SK-N-SH (cell line): ENCODE results near the gene RNF217. TPM values are rescaled to one million over a fixed set of nuclear protein-coding genes. Genes with fewer than 3 reads are reported as not detected.

ENCODE experiments used
- CTCF ChIA-PET: fragments of 300-600, 350-600 bp; formaldehyde crosslinking; extraction: SDS; loops from one replicate; lab custom pipeline; 2021; lab: Yijun Ruan, JAX
- POLR2A ChIA-PET: fragments of 350-600 bp; sonication (Branson Sonifier 250); formaldehyde crosslinking; extraction: SDS; loops from one replicate; lab custom pipeline; 2020; ENCODE audit warnings: antibody characterized with exemption, inconsistent platforms; lab: Yijun Ruan, JAX
- DNase-seq: peaks from one replicate; pipeline ENCODE4 v3.0.0; 2012
- H2AFZ ChIP-seq: fragments of 200-600 bp; sonication (generic); 2 replicates; pipeline ENCODE4 v1.8.1; 2016; ENCODE audit warnings: antibody characterized with exemption, mild to moderate bottlenecking, low read depth
- H3F3A ChIP-seq: fragments of 200-600 bp; sonication (generic); replicated peaks from 2 replicates; pipeline ENCODE3; 2016; ENCODE audit warnings: antibody characterized with exemption, mild to moderate bottlenecking; ENCODE audit not compliant: insufficient read depth
- H3K27ac ChIP-seq, 2 experiments: fragments of 200-500 bp in 1 of 2; fragments of 200-600 bp in 1 of 2; sonication (Bioruptor generic) in 1 of 2; sonication (generic), shearing (Covaris generic) in 1 of 2; 2 replicates each; pipeline versions ENCODE4 v1.5.1 to v1.6.1; 2014 to 2016; ENCODE audit warnings: low read depth in 2 of 2, inconsistent platforms in 1 of 2, low read length in 1 of 2, mild to moderate bottlenecking in 1 of 2, mixed read lengths in 1 of 2
- H3K27me3 ChIP-seq: fragments of 200-600 bp; sonication (generic), shearing (Covaris generic); 2 replicates; pipeline ENCODE4 v1.6.1; 2016; ENCODE audit warnings: mixed run types; ENCODE audit not compliant: insufficient read depth
- H3K36me3 ChIP-seq, 2 experiments: fragments of 200-500 bp in 1 of 2; fragments of 200-600 bp in 1 of 2; sonication (Bioruptor generic) in 1 of 2; sonication (generic) in 1 of 2; replicated peaks in 1 of 2; 2 replicates each; pipeline versions ENCODE3 to v1.5.1; 2014 to 2016; ENCODE audit warnings: low read length in 1 of 2, mild to moderate bottlenecking in 1 of 2; ENCODE audit not compliant: insufficient read depth in 2 of 2, control insufficient read depth in 1 of 2
- H3K4me1 ChIP-seq, 2 experiments: fragments of 200-500 bp in 1 of 2; fragments of 200-600 bp in 1 of 2; sonication (Bioruptor generic) in 1 of 2; sonication (generic), shearing (Covaris generic) in 1 of 2; 2 replicates each; pipeline versions ENCODE4 v1.5.1 to v1.6.1; 2014 to 2016; ENCODE audit warnings: low read depth in 1 of 2, low read length in 1 of 2, mixed run types in 1 of 2; ENCODE audit not compliant: insufficient read depth in 2 of 2, control insufficient read depth in 1 of 2
- H3K4me2 ChIP-seq: fragments of 200-600 bp; sonication (generic), shearing (Covaris generic); 2 replicates; pipeline ENCODE4 v1.6.1; 2017; ENCODE audit warnings: mixed run types
- H3K4me3 ChIP-seq, 2 experiments: fragments of 200-500 bp in 1 of 2; fragments of 200-600 bp in 1 of 2; sonication (Bioruptor generic) in 1 of 2; sonication (generic), shearing (Covaris generic) in 1 of 2; 2 replicates each; pipeline versions ENCODE4 v1.5.1 to v1.8.1; 2014 to 2016; ENCODE audit warnings: low read depth in 2 of 2, inconsistent platforms in 1 of 2, low read length in 1 of 2, mild to moderate bottlenecking in 1 of 2, mixed read lengths in 1 of 2, moderate library complexity in 1 of 2
- H3K79me2 ChIP-seq: fragments of 200-600 bp; sonication (generic); 2 replicates; pipeline ENCODE4 v1.8.1; 2017; ENCODE audit warnings: mild to moderate bottlenecking; ENCODE audit not compliant: insufficient read depth
- H3K9ac ChIP-seq: fragments of 200-600 bp; sonication (generic); 2 replicates; pipeline ENCODE4 v1.6.1; 2017; ENCODE audit warnings: mixed run types
- H3K9me2 ChIP-seq: fragments of 200-600 bp; sonication (generic); 2 replicates; pipeline ENCODE4 v1.6.1; 2017; ENCODE audit warnings: mixed run types
- H3K9me3 ChIP-seq: fragments of 200-600 bp; sonication (generic); 2 replicates; pipeline ENCODE4 v1.6.1; 2017; ENCODE audit warnings: mixed run types, mild to moderate bottlenecking, moderate library complexity
- H4K20me1 ChIP-seq: fragments of 200-600 bp; sonication (generic); 2 replicates; pipeline ENCODE4 v1.6.1; 2017; ENCODE audit warnings: mild to moderate bottlenecking, mixed run types; ENCODE audit not compliant: insufficient read depth
- CHD2 ChIP-seq: fragments of 150-350 bp; IDR thresholded peaks from 2 replicates; pipeline ENCODE4 v1.6.1; 2018; ENCODE audit warnings: low read length; ENCODE audit not compliant: partially characterized antibody
- ELF1 ChIP-seq: IDR thresholded peaks from 2 replicates; pipeline ENCODE4 v1.4.0; 2012
- EZH2phosphoT487 ChIP-seq: fragments of 200-600 bp; sonication (generic); IDR thresholded peaks from 2 replicates; pipeline ENCODE4 v1.6.1; 2017; ENCODE audit warnings: low read depth, mixed run types, mild to moderate bottlenecking, antibody characterized with exemption, moderate library complexity, borderline replicate concordance
- FOSL2 ChIP-seq: IDR thresholded peaks from 2 replicates; pipeline ENCODE4 v1.4.0; 2012; ENCODE audit warnings: low read depth, mild to moderate bottlenecking, moderate library complexity, borderline replicate concordance
- FOXJ3 ChIP-seq: sonication (generic); formaldehyde crosslinking; IDR thresholded peaks from 2 replicates; pipeline ENCODE4 v1.5.1; 2020; ENCODE audit warnings: mild to moderate bottlenecking, missing genetic modification reagents
- FOXM1 ChIP-seq: IDR thresholded peaks from 2 replicates; pipeline ENCODE4 v1.4.0; 2012; ENCODE audit warnings: low read depth, mild to moderate bottlenecking
- GABPA ChIP-seq: IDR thresholded peaks from 2 replicates; pipeline ENCODE4 v1.4.0; 2012; ENCODE audit warnings: low read depth, mild to moderate bottlenecking
- MEF2A ChIP-seq: IDR thresholded peaks from 2 replicates; pipeline ENCODE4 v1.4.0; 2012; ENCODE audit warnings: low read depth, borderline replicate concordance
- MXI1 ChIP-seq: IDR thresholded peaks from 2 replicates; pipeline ENCODE4 v1.6.1; 2012; ENCODE audit warnings: mild to moderate bottlenecking, low read depth, low read length, improper control_type of control experiment
- RAD21 ChIP-seq: IDR thresholded peaks from 2 replicates; pipeline ENCODE4 v1.6.1; 2012; ENCODE audit warnings: mild to moderate bottlenecking, low read length
- RCOR1 ChIP-seq: fragments of 150-350 bp; IDR thresholded peaks from 2 replicates; pipeline ENCODE4 v1.6.1; 2017; ENCODE audit warnings: antibody characterized with exemption, low read length
- REST ChIP-seq: IDR thresholded peaks from 2 replicates; pipeline ENCODE4 v1.6.1; 2012; ENCODE audit warnings: mild to moderate bottlenecking, low read depth, low read length, moderate library complexity
- RXRA ChIP-seq: IDR thresholded peaks from 2 replicates; pipeline ENCODE4 v1.4.0; 2012; ENCODE audit warnings: low read depth, mild to moderate bottlenecking, borderline replicate concordance
- SMC3 ChIP-seq: IDR thresholded peaks from 2 replicates; pipeline ENCODE4 v1.6.1; 2012; ENCODE audit warnings: low read depth, low read length, improper control_type of control experiment
- TCF12 ChIP-seq: IDR thresholded peaks from 2 replicates; pipeline ENCODE4 v1.4.0; 2012
- USF1 ChIP-seq: IDR thresholded peaks from 2 replicates; pipeline ENCODE4 v1.4.0; 2012; ENCODE audit warnings: low read depth, borderline replicate concordance
- USF2 ChIP-seq: fragments of 150-350 bp; IDR thresholded peaks from 2 replicates; pipeline ENCODE4 v1.6.1; 2017; ENCODE audit warnings: antibody characterized with exemption, low read length, low read depth, borderline replicate concordance
- WGBS: methylation state at CpG from one replicate; pipeline ENCODE4 v1.1.6; 2017; ENCODE audit warnings: low lambda C conversion rate; 5-methylcytosine and 5-hydroxymethylcytosine counted together
- polyA plus RNA-seq, 3 experiments: library from polyadenylated mRNA; depleted of rRNA; stranded (reverse); fragments of >200 nt; gene quantifications; 2 replicates each; pipeline ENCODE4 v1.2.3, GENCODE V29; 2012
- TF ChIP-seq, protein P1 (sequence below): IDR thresholded peaks from 2 replicates; pipeline ENCODE4; 2012

RNF217 gene
- polyA plus RNA-seq, 1 of the 3 experiments (the other 2 are of a cell fraction) = 0.28 TPM

GRCh38 chr6:125066964-125067363 is 104.7 kb downstream of the RNF217 start:
- no peak for TF ChIP-seq MEF2A
- TF ChIP-seq RXRA = no peak
- TF ChIP-seq SMC3 = no peak
- TF ChIP-seq, protein P1, sequence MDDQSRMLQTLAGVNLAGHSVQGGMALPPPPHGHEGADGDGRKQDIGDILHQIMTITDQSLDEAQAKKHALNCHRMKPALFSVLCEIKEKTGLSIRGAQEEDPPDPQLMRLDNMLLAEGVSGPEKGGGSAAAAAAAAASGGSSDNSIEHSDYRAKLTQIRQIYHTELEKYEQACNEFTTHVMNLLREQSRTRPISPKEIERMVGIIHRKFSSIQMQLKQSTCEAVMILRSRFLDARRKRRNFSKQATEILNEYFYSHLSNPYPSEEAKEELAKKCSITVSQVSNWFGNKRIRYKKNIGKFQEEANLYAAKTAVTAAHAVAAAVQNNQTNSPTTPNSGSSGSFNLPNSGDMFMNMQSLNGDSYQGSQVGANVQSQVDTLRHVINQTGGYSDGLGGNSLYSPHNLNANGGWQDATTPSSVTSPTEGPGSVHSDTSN = no peak
- TF ChIP-seq CHD2 = no peak
- TF ChIP-seq FOSL2 = no peak
- no peak for TF ChIP-seq REST
- no peak for TF ChIP-seq RAD21
- no peak for TF ChIP-seq FOXM1
- no peak for TF ChIP-seq USF1
- TF ChIP-seq TCF12 = no peak
- TF ChIP-seq USF2 = no peak
- TF ChIP-seq ELF1 = no peak
- TF ChIP-seq MXI1 = no peak
- no peak for TF ChIP-seq EZH2phosphoT487
- no peak for TF ChIP-seq GABPA
- no peak for TF ChIP-seq RCOR1
- TF ChIP-seq FOXJ3 (CRISPR knock-in tag) = no peak
- WGBS = 44% methylated on average over 3 of the region's 3 CpGs
- Histone ChIP-seq H3F3A (no peaks in the 10 kb centered on the region), H3K36me3 (no peaks in the 10 kb centered on the region), H3K79me2 (no peaks in the 10 kb centered on the region), H2AFZ (no peak overlapping the region), H3K9me2 (no peaks in the 10 kb centered on the region), H3K27ac (no peak overlapping the region), H3K9me3 (no peaks in the 10 kb centered on the region), H3K4me3 (no peak overlapping the region), H4K20me1 (no peaks in the 10 kb centered on the region), H3K9ac (no peak overlapping the region), H3K4me1 (no peaks in the 10 kb centered on the region), H3K27me3 (no peaks in the 10 kb centered on the region), H3K4me2 (no peak overlapping the region)
- ChIA-PET CTCF (interaction anchor here (0.6 to 1.4 kb wide), 4 partner anchors 10 to 143 kb away, joined by 3 to 6 read pairs (median 4); partner anchors contain the start of gene TPD52L1), POLR2A (no interaction called here)
- no peak for DNase-seq
